Panc1 (cell line): ENCODE data around the gene PPWD1. TPM values are rescaled to one million over a fixed set of nuclear protein-coding genes. Genes with fewer than 3 reads are reported as not detected.

Experiments
- ATAC-seq: fragments of 200-7000 bp; cut with Tn5 transposase; 2 replicates; pipeline ENCODE4 v1.9.1; 2020; ENCODE audit warnings: mild to moderate bottlenecking, moderate library complexity
- BruUV-seq: library from RNA; stranded (reverse); fragments of 400-500 nt; replicated peaks from 2 replicates; lab custom pipeline; 2021; lab: Mats Ljungman, UMichigan
- CTCF ChIA-PET: fragments of 300-600 bp; sonication (Branson Sonifier 250); formaldehyde crosslinking; loops from one replicate; lab custom pipeline; 2022; ENCODE audit warnings: antibody characterized with exemption; lab: Charles Lee
- POLR2A ChIA-PET: fragments of 300-600 bp; sonication (Branson Sonifier 250); formaldehyde crosslinking; loops from one replicate; lab custom pipeline; 2022; ENCODE audit warnings: antibody characterized with exemption; lab: Charles Lee
- DNase-seq: peaks from one replicate; pipeline ENCODE4 v3.0.0-alpha.2; 2010; ENCODE audit warnings: low read depth, low spot score
- H3K27ac ChIP-seq: 2 replicates; pipeline ENCODE4 v1.5.1; 2011; ENCODE audit warnings: mild to moderate bottlenecking, low read length, inconsistent platforms
- H3K27me3 ChIP-seq: fragments of 200-500 bp; sonication (Bioruptor generic); 2 replicates; pipeline ENCODE4 v1.6.0; 2014; ENCODE audit warnings: low read length, inconsistent platforms; ENCODE audit not compliant: control insufficient read depth, insufficient read depth
- H3K36me3 ChIP-seq: fragments of 200-500 bp; sonication (Bioruptor generic); 2 replicates; pipeline ENCODE4 v1.5.1; 2014; ENCODE audit warnings: inconsistent platforms, mild to moderate bottlenecking, low read length, moderate library complexity; ENCODE audit not compliant: control insufficient read depth, insufficient read depth
- H3K4me1 ChIP-seq: 2 replicates; pipeline ENCODE4 v1.5.1; 2011; ENCODE audit warnings: inconsistent platforms, mild to moderate bottlenecking, low read length, moderate library complexity; ENCODE audit not compliant: control insufficient read depth, insufficient read depth
- H3K4me3 ChIP-seq, 2 experiments: 2 replicates each; pipeline ENCODE4 v1.5.1; 2011 to 2012; ENCODE audit warnings: low read depth in 2 of 2, low read length in 2 of 2, mild to moderate bottlenecking in 2 of 2, inconsistent platforms in 1 of 2, moderate library complexity in 1 of 2
- H3K9me3 ChIP-seq: fragments of 200-500 bp; sonication (Bioruptor generic); 2 replicates; pipeline ENCODE4 v1.5.1; 2014; ENCODE audit warnings: low read depth, mild to moderate bottlenecking, inconsistent platforms, low read length, moderate library complexity; ENCODE audit not compliant: control insufficient read depth, insufficient read depth
- CTCF ChIP-seq: fragments of 450-650 bp; IDR thresholded peaks from 2 replicates; pipeline ENCODE4 v1.5.1; 2017; ENCODE audit warnings: mild to moderate bottlenecking
- POLR2AphosphoS5 ChIP-seq: IDR thresholded peaks from 2 replicates; pipeline ENCODE4 v1.6.1; 2012; ENCODE audit warnings: mild to moderate bottlenecking, low read depth, low read length, moderate library complexity
- REST ChIP-seq, 2 experiments: IDR thresholded peaks; 2 replicates each; pipeline ENCODE4 v1.6.1; 2011 to 2012; ENCODE audit warnings: low read depth in 2 of 2, control low read depth in 1 of 2, low read length in 1 of 2, mild to moderate bottlenecking in 1 of 2, moderate library complexity in 1 of 2; ENCODE audit not compliant: insufficient read depth in 1 of 2
- SIN3A ChIP-seq: IDR thresholded peaks from 2 replicates; pipeline ENCODE4 v1.6.1; 2012; ENCODE audit warnings: low read depth, mild to moderate bottlenecking, low read length, moderate library complexity, borderline replicate concordance; ENCODE audit not compliant: insufficient read depth
- TCF7L2 ChIP-seq: IDR thresholded peaks from 2 replicates; pipeline ENCODE4 v1.6.1; 2011; ENCODE audit warnings: mild to moderate bottlenecking, low read depth, low read length, inconsistent platforms
- in situ Hi-C: cut with HindIII; loops from 2 replicates; pipeline ENCODE4 v1.10.0; 2016; ENCODE audit warnings: low sequenced_read_pairs, low pct_unique_long_range_greater_than_20kb
- intact Hi-C: fragments of 100-400 bp; cut with micrococcal nuclease; formaldehyde crosslinking; loops from one replicate; pipeline ENCODE4 v1.10.0; 2022; ENCODE audit not compliant: unreplicated experiment
- total RNA-seq: library from RNA; stranded (reverse); gene quantifications from one replicate; pipeline ENCODE4 v1.2.1, GENCODE V29; 2021; ENCODE audit not compliant: unreplicated experiment

The PPWD1 gene
- total RNA-seq, 1 experiment from 2014 or later = 32.7 TPM

DNA sequence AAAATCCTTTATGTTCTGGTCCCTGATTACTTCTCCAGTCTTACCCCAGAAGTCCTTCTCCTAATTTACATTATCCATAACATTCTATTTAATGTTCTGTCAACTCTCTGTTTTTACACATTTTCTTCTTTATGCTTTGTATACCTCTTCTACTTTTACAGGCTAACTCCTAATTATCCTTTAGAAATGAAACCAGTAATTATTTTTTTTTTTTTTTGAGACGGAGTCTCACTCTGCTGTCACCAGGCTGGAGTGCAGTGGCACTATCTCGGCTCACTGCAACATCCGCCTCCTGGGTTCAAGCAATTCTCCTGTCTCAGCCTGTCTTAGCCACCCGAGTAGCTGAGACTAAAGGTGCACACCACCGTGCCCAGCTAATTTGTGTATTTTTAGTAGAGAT is 9.2 kb upstream of the PPWD1 start:
- TF ChIP-seq CTCF = no peak
- no peak for TF ChIP-seq POLR2AphosphoS5
- TF ChIP-seq SIN3A = no peak
- no peak for TF ChIP-seq REST (IDR thresholded peaks at IDR 0.05; ENCODE audit: insufficient read depth in 1 of 2, low read depth in 2 of 2, low read length in 1 of 2)
- TF ChIP-seq TCF7L2 = no peak
- Histone ChIP-seq H3K9me3 (no peaks in the 10 kb centered on the region), H3K4me3 (no peak overlapping the region), H3K4me1 (no peaks in the 10 kb centered on the region), H3K27ac (no peak overlapping the region), H3K36me3 (peaks cover 14% of the 10 kb centered on the region; the same call in 1 of the 2 replicates), H3K27me3 (no peaks in the 10 kb centered on the region)
- ATAC-seq (no peak), DNase-seq (no peak)
- intact Hi-C loops = no loop called here
- in situ Hi-C loops = no loop called here
- POLR2A ChIA-PET = no interaction called here
- CTCF ChIA-PET = no interaction called here
- BruUV-seq = no TSS peak

DNA sequence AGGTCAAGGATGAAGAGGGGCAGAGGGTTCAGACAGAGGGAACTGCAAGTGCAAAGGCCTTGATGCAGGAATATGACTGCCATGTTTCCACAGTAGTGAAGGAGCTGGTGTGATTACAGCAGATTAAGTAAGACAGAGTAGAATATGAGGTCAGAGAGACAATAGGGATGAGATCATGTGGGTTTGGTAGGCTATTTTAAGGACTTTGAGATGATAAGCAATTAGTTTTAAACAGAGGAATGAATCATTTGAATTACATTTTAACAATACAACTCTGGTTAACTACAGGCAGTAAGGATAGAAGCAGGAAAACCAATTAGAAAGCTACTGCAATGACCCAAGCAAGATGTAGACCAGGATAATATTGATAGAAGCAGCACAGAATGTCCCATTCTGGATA is 7.8 kb upstream of the PPWD1 start:
- ATAC-seq (no peak), DNase-seq (no peak)
- ChIA-PET CTCF (no interaction called here), POLR2A (no interaction called here)
- BruUV-seq = no TSS peak
- TF ChIP-seq TCF7L2 (no peak), POLR2AphosphoS5 (no peak)
- intact Hi-C loops (no loop called here), in situ Hi-C loops (no loop called here)
- Histone ChIP-seq H3K9me3 (no peaks in the 10 kb centered on the region), H3K4me3 (no peak overlapping the region), H3K27me3 (no peaks in the 10 kb centered on the region), H3K4me1 (no peaks in the 10 kb centered on the region), H3K36me3 (peaks cover 14% of the 10 kb centered on the region; the same call in 1 of the 2 replicates), H3K27ac (no peak overlapping the region)

- Histone ChIP-seq H3K9me3 (no peaks in the 10 kb centered on the region), H3K4me3 (no peak overlapping the region), H3K27me3 (no peaks in the 10 kb centered on the region), H3K27ac (no peak overlapping the region), H3K36me3 (peaks cover 10% of the 10 kb centered on the region; the same call in 1 of the 2 replicates), H3K4me1 (no peaks in the 10 kb centered on the region)
- intact Hi-C loops = no loop called here
- ChIA-PET CTCF (no interaction called here), POLR2A (no interaction called here)
- ATAC-seq = no peak
- DNase-seq = no peak
- TF ChIP-seq SIN3A (no peak), REST (IDR thresholded peaks at IDR 0.05; ENCODE audit: insufficient read depth in 1 of 2, low read depth in 2 of 2, low read length in 1 of 2) (no peak), POLR2AphosphoS5 (no peak), CTCF (no peak), TCF7L2 (no peak)
- BruUV-seq = no TSS peak
- in situ Hi-C loops = no loop called here
These were observed 6.9 kb upstream of the PPWD1 start for GRCh38 chr5:65556181-65556580.
